Activated naive CD4-positive, alpha-beta T cell treated with anti-CD3 and anti-CD28 coated beads for 36 hours (primary cell): ENCODE measurements around the gene TNIP1. TPM values are rescaled to one million over a fixed set of nuclear protein-coding genes. Genes with fewer than 3 reads are reported as not detected.

Experiments
- CTCF ChIA-PET: fragments of 350-600 bp; sonication (Branson Sonifier 250); formaldehyde crosslinking; loops from one replicate; lab custom pipeline; 2021; ENCODE audit warnings: antibody characterized with exemption; lab: Charles Lee
- DNase-seq: peaks from one replicate; pipeline ENCODE4 v3.0.0-alpha.2; 2020
- H3K27ac Mint-ChIP-seq: one replicate; pipeline ENCODE4 v1.8.0; 2021; ENCODE audit warnings: mild to moderate bottlenecking, mixed read lengths
- H3K27me3 Mint-ChIP-seq: one replicate; pipeline ENCODE4 v1.8.0; 2021; ENCODE audit warnings: low read depth, mixed read lengths
- H3K36me3 Mint-ChIP-seq: one replicate; pipeline ENCODE4 v1.8.0; 2021; ENCODE audit warnings: low read depth, mixed read lengths
- H3K4me1 Mint-ChIP-seq: one replicate; pipeline ENCODE4 v1.8.0; 2021; ENCODE audit warnings: low read depth, mixed read lengths
- H3K4me3 Mint-ChIP-seq: one replicate; pipeline ENCODE4 v1.8.0; 2021; ENCODE audit warnings: mild to moderate bottlenecking, moderate library complexity, mixed read lengths
- H3K9me3 Mint-ChIP-seq: one replicate; pipeline ENCODE4 v1.8.0; 2021; ENCODE audit warnings: mixed read lengths
- intact Hi-C: fragments of 100-400 bp; cut with micrococcal nuclease; formaldehyde crosslinking; loops from one replicate; pipeline ENCODE4 v1.15.1; 2023
- total RNA-seq, 2 experiments: library from RNA; stranded (reverse); gene quantifications; one replicate each; pipeline ENCODE4 v1.2.3, GENCODE V29; 2021

The TNIP1 gene
- total RNA-seq, 2 experiments from 2014 or later = 238 to 263 TPM

DNA sequence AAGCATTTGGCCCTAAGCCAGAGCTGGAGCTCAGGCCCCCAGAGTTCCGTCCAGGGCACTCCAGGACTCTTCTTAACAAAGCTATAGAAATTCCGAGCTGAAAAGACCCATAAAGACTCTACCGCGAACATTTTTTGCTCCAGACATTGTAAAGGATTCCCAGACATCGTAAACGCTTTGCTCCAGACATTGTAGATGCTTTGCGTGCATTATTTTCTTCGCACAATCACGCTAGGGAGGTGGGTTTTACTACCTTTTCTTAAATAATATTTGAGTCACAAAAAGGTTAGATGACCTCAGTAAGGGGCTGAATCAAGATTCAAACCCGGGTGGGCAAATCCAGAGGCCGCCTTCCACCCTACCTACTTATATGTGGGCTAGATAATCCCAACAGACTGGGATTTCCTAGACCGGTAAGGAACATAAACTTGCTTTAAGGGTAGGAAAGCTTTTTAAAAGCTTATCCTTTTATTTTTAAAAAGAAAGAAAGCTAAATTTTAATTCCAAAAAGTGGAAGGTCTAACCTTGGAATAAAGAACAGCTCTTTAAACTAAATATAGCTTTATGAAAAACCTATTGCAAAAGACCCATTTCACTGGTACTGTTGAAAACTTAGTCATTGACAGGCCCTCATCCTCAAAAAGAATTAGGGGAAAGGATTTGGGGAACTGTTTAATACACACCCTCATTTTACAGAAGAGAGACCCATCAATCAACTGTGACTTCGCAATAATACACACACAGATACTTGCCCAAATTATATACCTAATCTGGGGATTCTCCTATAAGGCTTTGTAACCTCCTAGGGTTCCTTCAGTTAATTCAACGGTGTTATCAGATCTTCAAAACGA lies 822 bp upstream of the TNIP1 start:
- peaks cover 35% of the 10 kb centered on the region for H3K36me3 Mint-ChIP-seq

GRCh38 chr5:151079838-151080612 lies 809 bp downstream of the TNIP1 start:
- Mint-ChIP-seq H3K36me3 (peaks cover 48% of the 10 kb centered on the region), H3K4me1 (peaks cover 72% of the 10 kb centered on the region), H3K27me3 (no peaks in the 10 kb centered on the region), H3K27ac (peak overlapping the region; percentile 93), H3K4me3 (peak overlapping the region; percentile 83), H3K9me3 (no peaks in the 10 kb centered on the region)
- CTCF ChIA-PET = interaction anchor here (0.7 to 3.1 kb wide), 3 partner anchors 9 to 35 kb away, joined by 3 to 21 read pairs (median 6); no protein-coding TSS in a partner anchor
- intact Hi-C loops = loop anchor here (1.0 to 5.0 kb wide), 11 partner anchors 11 to 1723 kb away; partner anchors contain the start of genes ATOX1, CD74, G3BP1 and GM2A
- DNase-seq = peak; percentile 84

More for the DNA sequence above, 822 bp upstream of the TNIP1 start:
- peak overlapping the region; percentile 82 for H3K4me3 Mint-ChIP-seq
- H3K4me1 Mint-ChIP-seq = peaks cover 69% of the 10 kb centered on the region
- H3K9me3 Mint-ChIP-seq = no peaks in the 10 kb centered on the region
- CTCF ChIA-PET = interaction anchor here (0.6 to 3.4 kb wide), 10 partner anchors 12 to 139 kb away, joined by 3 to 39 read pairs (median 4); no protein-coding TSS in a partner anchor
- no peak for DNase-seq
- H3K27ac Mint-ChIP-seq = peak overlapping the region; percentile 89
- no peaks in the 10 kb centered on the region for H3K27me3 Mint-ChIP-seq
- intact Hi-C loops = loop anchor here (1.0 to 5.0 kb wide), 8 partner anchors 17 to 1724 kb away; partner anchors contain the start of genes ATOX1, CD74, G3BP1 and GM2A

- peak overlapping the region; percentile 93 for H3K27ac Mint-ChIP-seq
- peaks cover 66% of the 10 kb centered on the region for H3K4me1 Mint-ChIP-seq
- intact Hi-C loops = loop anchor here (1.0 to 2.0 kb wide), 9 partner anchors 9 to 192 kb away; no protein-coding TSS in a partner anchor
- no peaks in the 10 kb centered on the region for H3K27me3 Mint-ChIP-seq
- H3K9me3 Mint-ChIP-seq = no peaks in the 10 kb centered on the region
- CTCF ChIA-PET = interaction anchor here (1.2 to 3.1 kb wide), 5 partner anchors 11 to 36 kb away, joined by 4 to 21 read pairs (median 6); no protein-coding TSS in a partner anchor
- peak overlapping the region; percentile 83 for H3K4me3 Mint-ChIP-seq
- DNase-seq = peak; percentile 90
- H3K36me3 Mint-ChIP-seq = peaks cover 54% of the 10 kb centered on the region
These were observed 2.2 kb downstream of the TNIP1 start for GRCh38 chr5:151078490-151079262.

DNA sequence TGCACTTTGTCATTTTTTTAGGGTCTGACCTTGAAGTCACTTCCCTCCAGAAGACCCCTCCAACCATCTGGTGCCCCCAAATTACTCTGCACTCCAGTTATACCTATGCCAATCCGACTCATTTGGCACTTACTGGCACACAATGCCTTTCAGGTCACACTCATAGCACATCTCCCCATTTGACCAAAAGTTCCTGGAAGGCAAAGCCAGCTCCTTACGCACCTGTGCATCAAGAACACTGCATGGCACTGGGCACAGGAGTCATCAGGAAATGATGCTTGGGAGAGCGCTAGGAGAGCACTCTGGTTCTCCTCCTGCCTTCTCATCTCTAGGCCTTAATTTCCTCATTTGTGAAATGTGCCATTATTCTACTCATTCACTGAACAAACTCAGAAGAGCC lies 2.9 kb downstream of the TNIP1 start:
- peak overlapping the region; percentile 93 for H3K27ac Mint-ChIP-seq
- H3K4me1 Mint-ChIP-seq = peaks cover 62% of the 10 kb centered on the region
- H3K9me3 Mint-ChIP-seq = no peaks in the 10 kb centered on the region
- peaks cover 57% of the 10 kb centered on the region for H3K36me3 Mint-ChIP-seq
- peak; percentile 49 for DNase-seq
- H3K27me3 Mint-ChIP-seq = no peaks in the 10 kb centered on the region
- intact Hi-C loops = loop anchor here (1.0 to 2.0 kb wide), 7 partner anchors 9 to 136 kb away; no protein-coding TSS in a partner anchor
- CTCF ChIA-PET = interaction anchor here (1.2 to 3.1 kb wide), 4 partner anchors 21 to 37 kb away, joined by 4 to 21 read pairs (median 6); no protein-coding TSS in a partner anchor
- peak overlapping the region; percentile 83 for H3K4me3 Mint-ChIP-seq

GRCh38 chr5:151077419-151077818 lies 3.4 kb downstream of the TNIP1 start:
- CTCF ChIA-PET = interaction anchor here (1.2 to 1.3 kb wide), 2 partner anchors 21 to 29 kb away, joined by 4 to 6 read pairs; no protein-coding TSS in a partner anchor
- H3K36me3 Mint-ChIP-seq = peaks cover 63% of the 10 kb centered on the region
- no peaks in the 10 kb centered on the region for H3K27me3 Mint-ChIP-seq
- peaks cover 62% of the 10 kb centered on the region for H3K4me1 Mint-ChIP-seq
- intact Hi-C loops = no loop called here
- H3K4me3 Mint-ChIP-seq = peak overlapping the region; percentile 83
- no peaks in the 10 kb centered on the region for H3K9me3 Mint-ChIP-seq
- H3K27ac Mint-ChIP-seq = peak overlapping the region; percentile 93
- no peak for DNase-seq

DNA sequence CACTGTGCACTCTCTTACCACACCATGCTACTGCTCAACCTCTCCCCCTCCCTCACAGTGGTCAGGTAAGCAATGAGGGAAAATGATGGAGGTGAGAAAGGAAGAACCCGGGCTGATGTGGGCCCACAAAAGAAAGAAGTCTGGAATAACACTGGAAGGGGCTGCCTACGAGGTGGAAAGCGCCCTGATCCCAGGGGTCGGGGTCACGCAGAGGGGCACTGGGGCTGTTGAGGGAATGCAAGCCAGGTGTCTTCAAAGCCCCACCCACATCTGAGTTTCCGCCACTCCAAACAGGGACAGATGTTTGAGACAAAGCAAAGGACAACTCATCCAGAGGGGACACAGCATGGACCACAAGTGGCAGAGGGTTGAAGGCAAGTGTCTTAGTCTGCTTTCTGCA lies 4.2 kb downstream of the TNIP1 start:
- Mint-ChIP-seq H3K27me3 (no peaks in the 10 kb centered on the region), H3K36me3 (peaks cover 70% of the 10 kb centered on the region), H3K9me3 (no peaks in the 10 kb centered on the region), H3K4me3 (peak overlapping the region; percentile 19), H3K4me1 (peaks cover 68% of the 10 kb centered on the region), H3K27ac (peak overlapping the region; percentile 93)
- CTCF ChIA-PET = interaction anchor here (1.0 to 1.7 kb wide), 3 partner anchors 10 to 88 kb away, joined by 3 to 6 read pairs (median 4); no protein-coding TSS in a partner anchor
- intact Hi-C loops = no loop called here
- no peak for DNase-seq

GRCh38 chr5:151075698-151076331 lies 5.0 kb downstream of the TNIP1 start:
- no peaks in the 10 kb centered on the region for H3K27me3 Mint-ChIP-seq
- peak overlapping the region; percentile 93 for H3K27ac Mint-ChIP-seq
- H3K36me3 Mint-ChIP-seq = peaks cover 72% of the 10 kb centered on the region
- DNase-seq = peak; percentile 38
- peaks cover 76% of the 10 kb centered on the region for H3K4me1 Mint-ChIP-seq
- CTCF ChIA-PET = interaction anchor here (0.6 to 1.7 kb wide), 4 partner anchors 11 to 89 kb away, joined by 3 to 6 read pairs (median 4); no protein-coding TSS in a partner anchor
- H3K4me3 Mint-ChIP-seq = peak overlapping the region; percentile 19
- intact Hi-C loops = no loop called here
- no peaks in the 10 kb centered on the region for H3K9me3 Mint-ChIP-seq

- Mint-ChIP-seq H3K36me3 (peaks cover 67% of the 10 kb centered on the region), H3K27me3 (no peaks in the 10 kb centered on the region), H3K4me1 (peaks cover 82% of the 10 kb centered on the region), H3K4me3 (no peak overlapping the region), H3K27ac (peak overlapping the region; percentile 30), H3K9me3 (no peaks in the 10 kb centered on the region)
- intact Hi-C loops = no loop called here
- no peak for DNase-seq
- CTCF ChIA-PET = interaction anchor here (0.7 to 2.1 kb wide), 2 partner anchors 22 to 40 kb away, joined by 3 to 8 read pairs; no protein-coding TSS in a partner anchor
These were observed 6.3 kb downstream of the TNIP1 start for GRCh38 chr5:151074557-151074956.

- peaks cover 85% of the 10 kb centered on the region for H3K4me1 Mint-ChIP-seq
- CTCF ChIA-PET = interaction anchor here (0.7 to 2.2 kb wide), 6 partner anchors 10 to 98 kb away, joined by 3 to 8 read pairs (median 3); no protein-coding TSS in a partner anchor
These were observed 7.6 kb downstream of the TNIP1 start for GRCh38 chr5:151073280-151073679.

DNA sequence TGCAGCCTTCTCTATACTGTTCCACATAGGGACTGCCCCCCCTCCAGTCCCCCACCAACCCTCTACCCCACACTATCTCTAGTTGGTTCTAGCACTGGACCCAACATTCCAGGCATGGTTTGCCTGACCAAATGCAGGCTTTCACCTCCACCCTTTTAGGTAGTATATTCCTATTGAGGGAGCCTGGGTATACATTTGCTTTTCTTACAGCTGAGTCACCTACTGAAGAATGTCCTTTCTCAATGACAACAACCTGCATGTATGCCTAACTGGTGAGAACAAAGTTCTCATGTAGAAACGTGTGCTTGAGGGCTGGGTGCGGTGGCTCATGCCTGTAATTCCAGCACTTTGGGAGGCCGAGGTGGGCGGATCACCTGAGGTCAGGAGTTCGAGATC lies 8.2 kb downstream of the TNIP1 start:
- CTCF ChIA-PET = interaction anchor here (0.7 to 2.2 kb wide), 6 partner anchors 10 to 42 kb away, joined by 3 to 8 read pairs (median 5); no protein-coding TSS in a partner anchor
- intact Hi-C loops = no loop called here
- DNase-seq = no peak
- peaks cover 62% of the 10 kb centered on the region for H3K36me3 Mint-ChIP-seq
- no peaks in the 10 kb centered on the region for H3K27me3 Mint-ChIP-seq
- peaks cover 85% of the 10 kb centered on the region for H3K4me1 Mint-ChIP-seq
- H3K9me3 Mint-ChIP-seq = no peaks in the 10 kb centered on the region
- H3K4me3 Mint-ChIP-seq = no peak overlapping the region
- H3K27ac Mint-ChIP-seq = no peak overlapping the region

More at GRCh38 chr5:151073280-151073679, 7.6 kb downstream of the TNIP1 start:
- intact Hi-C loops = no loop called here
- Mint-ChIP-seq H3K27me3 (no peaks in the 10 kb centered on the region), H3K36me3 (peaks cover 62% of the 10 kb centered on the region), H3K9me3 (no peaks in the 10 kb centered on the region), H3K4me3 (no peak overlapping the region), H3K27ac (no peak overlapping the region)
- no peak for DNase-seq
